Fibroblast of skin of right biceps (primary cell): Measurements from ENCODE around the gene OR6K3.

Source experiments
- DNase-seq: peaks from one replicate; pipeline ENCODE4 v3.0.0-alpha.2; 2013

The OR6K3 gene

DNA sequence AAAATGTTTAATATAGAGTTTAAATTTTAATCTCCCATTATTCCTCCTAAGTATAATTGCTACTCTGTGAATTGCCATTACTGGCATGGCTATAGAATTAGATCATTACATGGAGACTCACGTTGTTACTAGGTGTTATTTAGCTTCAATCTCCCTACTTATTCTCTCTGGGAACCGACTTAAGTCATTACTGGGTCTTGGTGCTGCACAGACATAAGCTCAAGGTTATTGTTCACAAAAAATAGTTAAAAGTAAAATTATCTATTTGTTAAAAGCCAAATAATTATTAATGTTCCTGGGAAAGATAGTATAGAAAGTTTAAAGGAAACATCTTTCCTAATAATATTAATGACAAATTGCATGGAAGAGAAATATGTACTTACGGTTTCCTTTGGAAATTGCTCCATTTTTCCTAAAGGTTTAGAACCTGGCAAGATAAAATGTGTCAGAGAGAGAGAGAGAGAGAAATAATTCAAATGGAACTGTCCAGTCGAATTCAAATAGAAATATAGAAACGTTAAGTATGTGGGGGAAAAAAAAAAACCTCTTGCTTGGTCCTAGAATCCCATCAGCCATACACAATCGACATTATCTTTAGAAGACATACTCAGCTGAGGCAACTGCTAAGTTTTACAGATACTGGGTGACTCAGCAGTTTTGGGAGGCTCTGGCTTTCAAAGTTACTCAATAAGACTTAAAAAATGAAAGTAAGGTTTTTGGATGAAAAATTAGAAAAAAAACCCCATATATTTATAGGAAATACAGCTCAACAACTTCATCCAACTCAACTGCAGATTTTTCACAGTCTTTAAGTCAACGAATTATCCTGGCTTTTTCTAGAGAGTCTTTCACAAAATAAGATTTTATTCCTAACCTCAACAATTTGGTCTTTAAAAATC is 34.2 kb downstream of the OR6K3 start, which contains the start of gene SPTA1:
Gene SPTA1 (minus strand): TSS at position 605 of the 899 bp plus-strand sequence. CDS start 198 bp downstream, at position 407.
- no peak for DNase-seq

DNA sequence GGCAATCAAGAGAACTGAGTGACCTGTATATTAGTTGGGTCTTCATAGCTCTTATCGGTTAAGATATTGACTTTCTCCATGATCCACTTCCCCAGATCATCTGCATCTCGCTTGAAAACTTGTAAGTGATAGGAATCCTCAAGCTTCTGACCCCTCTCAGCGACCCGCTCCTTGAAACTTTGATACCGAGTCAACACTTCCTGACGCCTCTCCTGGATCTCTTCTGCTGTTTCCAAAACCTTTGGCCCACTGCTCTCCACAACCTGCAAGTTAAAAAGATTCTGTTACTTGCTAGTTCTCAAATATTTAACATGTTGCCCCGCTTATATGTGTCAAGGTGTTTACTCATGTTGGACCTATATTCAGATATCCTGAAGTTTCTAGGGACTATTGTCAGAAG is 35.4 kb downstream of the OR6K3 start:
- no peak for DNase-seq

- DNase-seq, result no peak
These were observed 38.9 kb downstream of the OR6K3 start for GRCh38 chr1:158681606-158682005.

DNA sequence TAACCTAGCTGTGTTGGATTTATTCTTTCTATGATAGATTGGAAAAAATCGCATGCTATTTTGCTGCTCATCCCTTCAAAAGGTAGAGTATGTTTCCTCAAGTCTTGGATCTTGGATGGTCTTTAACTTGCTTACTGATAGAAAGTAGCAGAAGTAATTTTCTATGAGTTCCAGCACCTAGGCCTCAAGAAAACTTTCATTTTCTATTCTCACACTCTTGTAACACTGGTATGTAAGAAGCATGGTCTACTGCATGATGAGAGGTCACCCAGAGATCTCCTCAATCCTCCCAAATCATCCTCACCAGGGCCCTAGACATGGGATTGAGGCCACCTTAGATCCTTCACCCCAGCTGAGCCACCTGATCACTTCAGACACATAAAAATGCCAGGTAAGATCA is 41.2 kb downstream of the OR6K3 start:
- no peak for DNase-seq

- DNase-seq, result no peak
These were observed 44.8 kb downstream of the OR6K3 start for GRCh38 chr1:158675563-158676323.

DNA sequence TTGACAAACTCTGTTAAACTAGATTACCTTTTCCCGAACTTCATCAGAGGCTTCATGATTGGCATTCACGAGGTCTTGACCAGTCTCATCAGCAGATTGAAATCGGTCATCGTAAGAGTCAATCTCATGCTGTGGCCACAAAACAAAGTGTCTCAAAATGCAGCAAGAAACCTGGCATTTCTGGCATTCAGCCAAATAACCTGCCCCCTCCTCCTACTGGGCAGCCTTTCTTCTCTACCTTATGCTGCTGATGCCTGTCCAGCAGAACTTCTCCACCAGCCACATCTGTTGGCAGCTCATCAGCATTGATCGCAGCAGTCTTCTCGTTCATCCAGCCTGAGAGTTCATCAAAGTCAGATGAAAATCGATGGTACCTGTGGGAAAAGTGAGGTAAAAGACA is 46.2 kb downstream of the OR6K3 start:
- no peak for DNase-seq
